Spleen (tissue), 7 donors: ENCODE measurements around the gene AIDA.

Source experiments
- CTCF ChIP-seq, 11 experiments: fragments of 200-600 bp in 7 of 11; fragments of 450-650 bp in 4 of 11; sonication (generic) in 4 of 11; IDR thresholded peaks in 8 of 11; conservative IDR thresholded peaks in 3 of 11; 1 replicate in 7 of 11; 2 replicates in 4 of 11; pipeline versions ENCODE4 v1.4.0 to v1.8.0; 2016 to 2021; ENCODE audit warnings: antibody characterized with exemption in 11 of 11, inconsistent platforms in 4 of 11, mild to moderate bottlenecking in 1 of 11
- POLR2A ChIP-seq, 3 donors: fragments of 450-650 bp; IDR thresholded peaks; one replicate each; pipeline ENCODE4 v1.5.1; 2017; ENCODE audit warnings: antibody characterized with exemption in 3 of 3, mild to moderate bottlenecking in 1 of 3
- donor health status: DM: no; HTN: no; CAD: no; lungs with moderate emphysema.
- donor health status: DM: no; HTN: no; CAD: no.
- donor health status: DM: no; HTN: no; CAD: no.

- TF ChIP-seq CTCF (IDR thresholded peaks at IDR 0.05 in 8 of 11, conservative IDR thresholded peaks at IDR 0.05 in 3 of 11) (no peak), POLR2A (IDR thresholded peaks at IDR 0.05) (no peak)
Observed at GRCh38 chr1:222702210-222702609, 10.1 kb downstream of the AIDA start.
